ENCODE results near the gene KRTAP9-4. TPM values are rescaled to one million over a fixed set of nuclear protein-coding genes. Genes with fewer than 3 reads are reported as not detected.

The KRTAP9-4 gene
- not detected in 5 replicates for total RNA-seq (2022; extraction: Qiagen RNA extraction; ENCODE audit: low read depth)

GRCh38 chr17:41249637-41250240 lies at the start of gene KRTAP9-4:
Gene KRTAP9-4, plus strand, starts transcription at chr17:41249687. Its CDS starts 34 bp downstream, at chr17:41249721.

GRCh38 chr17:41226598-41227095 lies 22.8 kb upstream of the KRTAP9-4 start, which contains the start of gene KRTAP9-2:
Gene KRTAP9-2, plus strand, starts transcription at chr17:41226648. Its CDS starts 7 bp downstream, at chr17:41226655.

GRCh38 chr17:41232399-41233105 lies 16.9 kb upstream of the KRTAP9-4 start, which contains the start of gene KRTAP9-3:
Gene KRTAP9-3, plus strand, starts transcription at chr17:41232449. Its CDS starts 53 bp downstream, at chr17:41232502.

DNA sequence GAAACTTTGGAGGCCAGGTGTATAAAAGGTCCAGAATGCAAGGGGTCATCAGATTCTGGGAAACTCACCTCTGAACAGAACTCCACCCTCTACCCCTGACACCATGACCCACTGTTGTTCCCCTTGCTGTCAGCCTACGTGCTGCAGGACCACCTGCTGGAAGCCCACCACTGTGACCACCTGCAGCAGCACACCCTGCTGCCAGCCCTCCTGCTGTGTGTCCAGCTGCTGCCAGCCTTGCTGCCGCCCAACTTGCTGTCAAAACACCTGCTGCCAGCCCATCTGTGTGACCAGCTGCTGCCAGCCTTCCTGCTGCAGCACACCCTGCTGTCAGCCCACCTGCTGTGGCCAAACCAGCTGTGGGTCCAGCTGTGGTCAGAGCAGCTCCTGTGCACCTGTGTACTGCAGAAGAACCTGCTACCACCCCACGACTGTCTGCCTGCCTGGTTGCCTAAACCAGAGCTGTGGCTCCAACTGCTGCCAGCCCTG lies 11.5 kb upstream of the KRTAP9-4 start, which contains the start of gene KRTAP9-8:
TSS of gene KRTAP9-8 (plus strand) at position 51 of the 489 bp plus-strand sequence. CDS start at position 104, 53 bp downstream.

DNA sequence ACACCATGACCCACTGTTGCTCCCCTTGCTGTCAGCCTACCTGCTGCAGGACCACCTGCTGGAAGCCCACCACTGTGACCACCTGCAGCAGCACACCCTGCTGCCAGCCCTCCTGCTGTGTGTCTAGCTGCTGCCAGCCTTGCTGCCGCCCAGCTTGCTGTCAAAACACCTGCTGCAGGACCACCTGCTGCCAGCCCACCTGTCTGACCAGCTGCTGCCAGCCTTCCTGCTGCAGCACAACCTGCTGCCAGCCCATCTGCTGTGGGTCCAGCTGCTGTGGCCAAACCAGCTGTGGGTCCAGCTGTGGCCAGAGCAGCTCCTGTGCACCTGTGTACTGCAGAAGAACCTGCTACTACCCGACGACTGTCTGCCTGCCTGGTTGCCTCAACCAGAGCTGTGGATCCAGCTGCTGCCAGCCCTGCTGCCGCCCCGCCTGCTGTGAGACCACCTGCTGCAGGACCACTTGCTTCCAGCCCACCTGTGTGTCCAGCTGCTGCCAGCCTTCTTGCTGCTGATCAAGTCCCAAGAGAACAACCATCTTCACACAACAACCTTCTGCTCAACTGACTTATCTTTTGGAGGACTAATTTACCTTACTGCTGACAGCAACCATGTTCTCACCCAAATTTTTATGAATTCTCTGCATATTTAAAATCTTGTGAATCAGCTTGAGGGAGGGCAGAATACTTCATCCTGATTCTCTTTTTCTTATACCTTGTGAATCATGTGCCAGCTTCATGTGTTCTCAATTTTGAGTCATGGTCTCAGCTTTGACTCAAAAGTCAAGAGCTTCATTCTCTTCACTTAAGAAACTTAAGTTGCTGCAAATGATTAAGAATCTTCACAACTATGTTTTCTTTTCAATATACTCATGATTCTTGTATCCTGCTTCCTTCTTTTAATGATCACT lies 6.1 kb downstream of the KRTAP9-4 start, which contains the start of gene KRTAP9-9:
TSS of gene KRTAP9-9 (plus strand) at position 4 of the 910 bp plus-strand sequence.

GRCh38 chr17:41265078-41265477 lies 15.6 kb downstream of the KRTAP9-4 start, which contains the start of gene KRTAP9-6:
Gene KRTAP9-6, plus strand, starts transcription at chr17:41265378. Its CDS starts 0 bp downstream, at chr17:41265378.

DNA sequence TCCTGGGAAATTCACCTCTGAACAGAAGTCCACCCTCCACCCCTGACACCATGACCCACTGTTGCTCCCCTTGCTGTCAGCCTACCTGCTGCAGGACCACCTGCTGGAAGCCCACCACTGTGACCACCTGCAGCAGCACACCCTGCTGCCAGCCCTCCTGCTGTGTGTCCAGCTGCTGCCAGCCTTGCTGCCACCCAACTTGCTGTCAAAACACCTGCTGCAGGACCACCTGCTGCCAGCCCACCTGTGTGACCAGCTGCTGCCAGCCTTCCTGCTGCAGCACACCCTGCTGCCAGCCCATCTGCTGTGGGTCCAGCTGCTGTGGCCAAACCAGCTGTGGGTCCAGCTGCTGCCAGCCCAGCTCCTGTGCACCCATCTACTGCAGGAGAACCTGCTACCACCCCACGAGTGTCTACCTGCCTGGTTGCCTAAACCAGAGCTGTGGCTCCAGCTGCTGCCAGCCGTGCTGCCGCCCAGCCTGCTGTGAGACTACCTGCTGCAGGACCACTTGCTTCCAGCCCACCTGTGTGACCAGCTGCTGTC lies 26.2 kb downstream of the KRTAP9-4 start, which contains the start of gene KRTAP9-7:
TSS of gene KRTAP9-7 (plus strand) at position 51 of the 543 bp plus-strand sequence. CDS start at position 51, 0 bp downstream.

Other genes with a start within 250 kb of the KRTAP9-4 start
- 0.16 to 0.35 TPM (median 0.30 TPM) in 3 of 5 replicates, not detected in the others for gene KRTAP3-2, start 249.8 kb upstream of the KRTAP9-4 start, total RNA-seq (2022; extraction: Qiagen RNA extraction; ENCODE audit: low read depth)
- not detected in 5 replicates for gene KRTAP3-1, start 240.6 kb upstream of the KRTAP9-4 start, total RNA-seq (2022; extraction: Qiagen RNA extraction; ENCODE audit: low read depth)
- gene KRTAP1-5, start 222.5 kb upstream of the KRTAP9-4 start, total RNA-seq (2022; extraction: Qiagen RNA extraction; ENCODE audit: low read depth): 0.12 TPM in 1 of 5 replicates, not detected in the others
- gene KRTAP1-4, start 219.5 kb upstream of the KRTAP9-4 start, total RNA-seq (2022; extraction: Qiagen RNA extraction; ENCODE audit: low read depth): not detected in 5 replicates
- gene KRTAP1-3, start 214.8 kb upstream of the KRTAP9-4 start, total RNA-seq (2022; extraction: Qiagen RNA extraction; ENCODE audit: low read depth): not detected in 5 replicates
- not detected in 5 replicates for gene KRTAP1-1, start 208.2 kb upstream of the KRTAP9-4 start, total RNA-seq (2022; extraction: Qiagen RNA extraction; ENCODE audit: low read depth)
- gene KRTAP2-1, start 202.4 kb upstream of the KRTAP9-4 start, total RNA-seq (2022; extraction: Qiagen RNA extraction; ENCODE audit: low read depth): not detected in 5 replicates
- not detected in 5 replicates for gene KRTAP2-2, start 194.5 kb upstream of the KRTAP9-4 start, total RNA-seq (2022; extraction: Qiagen RNA extraction; ENCODE audit: low read depth)
- gene KRTAP2-3, start 189.6 kb upstream of the KRTAP9-4 start, total RNA-seq (2022; extraction: Qiagen RNA extraction; ENCODE audit: low read depth): 0.08 TPM in 1 of 5 replicates, not detected in the others
- not detected in 5 replicates for gene KRTAP2-4, start 183.8 kb upstream of the KRTAP9-4 start, total RNA-seq (2022; extraction: Qiagen RNA extraction; ENCODE audit: low read depth)
- gene KRTAP4-7, start 165.5 kb upstream of the KRTAP9-4 start, total RNA-seq (2022; extraction: Qiagen RNA extraction; ENCODE audit: low read depth): not detected in 5 replicates
- 0.05 to 0.12 TPM in 2 of 5 replicates, not detected in the others for gene KRTAP4-8, start 151.5 kb upstream of the KRTAP9-4 start, total RNA-seq (2022; extraction: Qiagen RNA extraction; ENCODE audit: low read depth)
- not detected in 5 replicates for gene KRTAP4-16, start 147.5 kb upstream of the KRTAP9-4 start, total RNA-seq (2022; extraction: Qiagen RNA extraction; ENCODE audit: low read depth)
- not detected in 5 replicates for gene KRTAP4-9, start 144.3 kb upstream of the KRTAP9-4 start, total RNA-seq (2022; extraction: Qiagen RNA extraction; ENCODE audit: low read depth)
- not detected in 5 replicates for gene KRTAP4-11, start 131.3 kb upstream of the KRTAP9-4 start, total RNA-seq (2022; extraction: Qiagen RNA extraction; ENCODE audit: low read depth)
- gene KRTAP4-12, start 125.5 kb upstream of the KRTAP9-4 start, total RNA-seq (2022; extraction: Qiagen RNA extraction; ENCODE audit: low read depth): not detected in 5 replicates
- not detected in 5 replicates for gene KRTAP4-6, start 109.1 kb upstream of the KRTAP9-4 start, total RNA-seq (2022; extraction: Qiagen RNA extraction; ENCODE audit: low read depth)
- gene KRTAP4-5, start 99.9 kb upstream of the KRTAP9-4 start, total RNA-seq (2022; extraction: Qiagen RNA extraction; ENCODE audit: low read depth): not detected in 5 replicates
- not detected in 5 replicates for gene KRTAP4-4, start 88.9 kb upstream of the KRTAP9-4 start, total RNA-seq (2022; extraction: Qiagen RNA extraction; ENCODE audit: low read depth)
- gene KRTAP4-3, start 81.5 kb upstream of the KRTAP9-4 start, total RNA-seq (2022; extraction: Qiagen RNA extraction; ENCODE audit: low read depth): not detected in 5 replicates
- gene KRTAP4-2, start 71.5 kb upstream of the KRTAP9-4 start, total RNA-seq (2022; extraction: Qiagen RNA extraction; ENCODE audit: low read depth): not detected in 5 replicates
- gene KRTAP4-1, start 64.8 kb upstream of the KRTAP9-4 start, total RNA-seq (2022; extraction: Qiagen RNA extraction; ENCODE audit: low read depth): 0.07 to 0.56 TPM (median 0.26 TPM) in 4 of 5 replicates, not detected in the other
- gene KRTAP9-1, start 59.8 kb upstream of the KRTAP9-4 start, total RNA-seq (2022; extraction: Qiagen RNA extraction; ENCODE audit: low read depth): not detected in 5 replicates
- not detected in 5 replicates for gene KRTAP9-2, start 23.0 kb upstream of the KRTAP9-4 start, total RNA-seq (2022; extraction: Qiagen RNA extraction; ENCODE audit: low read depth)
- not detected in 5 replicates for gene KRTAP9-3, start 17.2 kb upstream of the KRTAP9-4 start, total RNA-seq (2022; extraction: Qiagen RNA extraction; ENCODE audit: low read depth)
- gene KRTAP9-8, start 11.7 kb upstream of the KRTAP9-4 start, total RNA-seq (2022; extraction: Qiagen RNA extraction; ENCODE audit: low read depth): not detected in 5 replicates
- gene KRTAP9-9, start 5.7 kb downstream of the KRTAP9-4 start, total RNA-seq (2022; extraction: Qiagen RNA extraction; ENCODE audit: low read depth): not detected in 5 replicates
- not detected in 5 replicates for gene KRTAP9-6, start 15.7 kb downstream of the KRTAP9-4 start, total RNA-seq (2022; extraction: Qiagen RNA extraction; ENCODE audit: low read depth)
- not detected in 5 replicates for gene KRTAP9-7, start 26.0 kb downstream of the KRTAP9-4 start, total RNA-seq (2022; extraction: Qiagen RNA extraction; ENCODE audit: low read depth)
- not detected in 5 replicates for gene KRTAP29-1, start 53.2 kb downstream of the KRTAP9-4 start, total RNA-seq (2022; extraction: Qiagen RNA extraction; ENCODE audit: low read depth)
- not detected in 5 replicates for gene KRTAP16-1, start 59.6 kb downstream of the KRTAP9-4 start, total RNA-seq (2022; extraction: Qiagen RNA extraction; ENCODE audit: low read depth)
- not detected in 5 replicates for gene KRTAP17-1, start 66.0 kb downstream of the KRTAP9-4 start, total RNA-seq (2022; extraction: Qiagen RNA extraction; ENCODE audit: low read depth)
- gene KRT33A, start 101.1 kb downstream of the KRTAP9-4 start, total RNA-seq (2022; extraction: Qiagen RNA extraction; ENCODE audit: low read depth): not detected in 5 replicates
- 0.05 to 0.13 TPM (median 0.10 TPM) in 3 of 5 replicates, not detected in the others for gene KRT33B, start 120.1 kb downstream of the KRTAP9-4 start, total RNA-seq (2022; extraction: Qiagen RNA extraction; ENCODE audit: low read depth)
- 0.25 to 0.64 TPM (median 0.35 TPM) in 5 replicates for gene KRT34, start 132.6 kb downstream of the KRTAP9-4 start, total RNA-seq (2022; extraction: Qiagen RNA extraction; ENCODE audit: low read depth)
- not detected in 5 replicates for gene KRT31, start 147.9 kb downstream of the KRTAP9-4 start, total RNA-seq (2022; extraction: Qiagen RNA extraction; ENCODE audit: low read depth)
- gene KRT37, start 174.9 kb downstream of the KRTAP9-4 start, total RNA-seq (2022; extraction: Qiagen RNA extraction; ENCODE audit: low read depth): not detected in 5 replicates
- not detected in 5 replicates for gene KRT38, start 191.3 kb downstream of the KRTAP9-4 start, total RNA-seq (2022; extraction: Qiagen RNA extraction; ENCODE audit: low read depth)
- 0.06 to 0.08 TPM in 2 of 5 replicates, not detected in the others for gene KRT32, start 217.7 kb downstream of the KRTAP9-4 start, total RNA-seq (2022; extraction: Qiagen RNA extraction; ENCODE audit: low read depth)
- not detected in 5 replicates for gene KRT35, start 231.5 kb downstream of the KRTAP9-4 start, total RNA-seq (2022; extraction: Qiagen RNA extraction; ENCODE audit: low read depth)
- not detected in 5 replicates for gene KRT36, start 240.2 kb downstream of the KRTAP9-4 start, total RNA-seq (2022; extraction: Qiagen RNA extraction; ENCODE audit: low read depth)

Data from A549 treated with CpdA at 1 μM for 4 hours (cell line).